Panc1 (cell line): ENCODE measurements around the gene SHF. TPM values are rescaled to one million over a fixed set of nuclear protein-coding genes. Genes with fewer than 3 reads are reported as not detected.
A peak's percentile ranks its signal among the peaks of the same experiment; 100 is the strongest.

Experiments used
- ATAC-seq: fragments of 200-7000 bp; cut with Tn5 transposase; 2 replicates; pipeline ENCODE4 v1.9.1; 2020; ENCODE audit warnings: mild to moderate bottlenecking, moderate library complexity
- BruUV-seq: library from RNA; stranded (reverse); fragments of 400-500 nt; replicated peaks from 2 replicates; lab custom pipeline; 2021; lab: Mats Ljungman, UMichigan
- CTCF ChIA-PET: fragments of 300-600 bp; sonication (Branson Sonifier 250); formaldehyde crosslinking; loops from one replicate; lab custom pipeline; 2022; ENCODE audit warnings: antibody characterized with exemption; lab: Charles Lee
- POLR2A ChIA-PET: fragments of 300-600 bp; sonication (Branson Sonifier 250); formaldehyde crosslinking; loops from one replicate; lab custom pipeline; 2022; ENCODE audit warnings: antibody characterized with exemption; lab: Charles Lee
- DNase-seq: peaks from one replicate; pipeline ENCODE4 v3.0.0-alpha.2; 2010; ENCODE audit warnings: low read depth, low spot score
- H3K27ac ChIP-seq: 2 replicates; pipeline ENCODE4 v1.5.1; 2011; ENCODE audit warnings: mild to moderate bottlenecking, low read length, inconsistent platforms
- H3K27me3 ChIP-seq: fragments of 200-500 bp; sonication (Bioruptor generic); 2 replicates; pipeline ENCODE4 v1.6.0; 2014; ENCODE audit warnings: low read length, inconsistent platforms; ENCODE audit not compliant: control insufficient read depth, insufficient read depth
- H3K36me3 ChIP-seq: fragments of 200-500 bp; sonication (Bioruptor generic); 2 replicates; pipeline ENCODE4 v1.5.1; 2014; ENCODE audit warnings: inconsistent platforms, mild to moderate bottlenecking, low read length, moderate library complexity; ENCODE audit not compliant: control insufficient read depth, insufficient read depth
- H3K4me1 ChIP-seq: 2 replicates; pipeline ENCODE4 v1.5.1; 2011; ENCODE audit warnings: inconsistent platforms, mild to moderate bottlenecking, low read length, moderate library complexity; ENCODE audit not compliant: control insufficient read depth, insufficient read depth
- H3K4me3 ChIP-seq, 2 experiments: 2 replicates each; pipeline ENCODE4 v1.5.1; 2011 to 2012; ENCODE audit warnings: low read depth in 2 of 2, low read length in 2 of 2, mild to moderate bottlenecking in 2 of 2, inconsistent platforms in 1 of 2, moderate library complexity in 1 of 2
- H3K9me3 ChIP-seq: fragments of 200-500 bp; sonication (Bioruptor generic); 2 replicates; pipeline ENCODE4 v1.5.1; 2014; ENCODE audit warnings: low read depth, mild to moderate bottlenecking, inconsistent platforms, low read length, moderate library complexity; ENCODE audit not compliant: control insufficient read depth, insufficient read depth
- CTCF ChIP-seq: fragments of 450-650 bp; IDR thresholded peaks from 2 replicates; pipeline ENCODE4 v1.5.1; 2017; ENCODE audit warnings: mild to moderate bottlenecking
- POLR2AphosphoS5 ChIP-seq: IDR thresholded peaks from 2 replicates; pipeline ENCODE4 v1.6.1; 2012; ENCODE audit warnings: mild to moderate bottlenecking, low read depth, low read length, moderate library complexity
- REST ChIP-seq, 2 experiments: IDR thresholded peaks; 2 replicates each; pipeline ENCODE4 v1.6.1; 2011 to 2012; ENCODE audit warnings: low read depth in 2 of 2, control low read depth in 1 of 2, low read length in 1 of 2, mild to moderate bottlenecking in 1 of 2, moderate library complexity in 1 of 2; ENCODE audit not compliant: insufficient read depth in 1 of 2
- SIN3A ChIP-seq: IDR thresholded peaks from 2 replicates; pipeline ENCODE4 v1.6.1; 2012; ENCODE audit warnings: low read depth, mild to moderate bottlenecking, low read length, moderate library complexity, borderline replicate concordance; ENCODE audit not compliant: insufficient read depth
- TCF7L2 ChIP-seq: IDR thresholded peaks from 2 replicates; pipeline ENCODE4 v1.6.1; 2011; ENCODE audit warnings: mild to moderate bottlenecking, low read depth, low read length, inconsistent platforms
- in situ Hi-C: cut with HindIII; loops from 2 replicates; pipeline ENCODE4 v1.10.0; 2016; ENCODE audit warnings: low sequenced_read_pairs, low pct_unique_long_range_greater_than_20kb
- intact Hi-C: fragments of 100-400 bp; cut with micrococcal nuclease; formaldehyde crosslinking; loops from one replicate; pipeline ENCODE4 v1.10.0; 2022; ENCODE audit not compliant: unreplicated experiment
- total RNA-seq: library from RNA; stranded (reverse); gene quantifications from one replicate; pipeline ENCODE4 v1.2.1, GENCODE V29; 2021; ENCODE audit not compliant: unreplicated experiment

SHF gene
- total RNA-seq, 1 experiment from 2014 or later, result 3.0 TPM

GRCh38 chr15:45117308-45118130 lies 70.2 kb downstream of the SHF start:
- H3K9me3 ChIP-seq, result no peaks in the 10 kb centered on the region
- peaks cover 15% of the 10 kb centered on the region; the same call in 1 of the 2 replicates for H3K27me3 ChIP-seq
- H3K27ac ChIP-seq, result no peak overlapping the region
- peak; percentile 35 for ATAC-seq
- H3K4me1 ChIP-seq, result peaks cover 9% of the 10 kb centered on the region
- no peak for TF ChIP-seq CTCF
- no peak for TF ChIP-seq TCF7L2
- no peak for TF ChIP-seq REST (IDR thresholded peaks at IDR 0.05; ENCODE audit: insufficient read depth in 1 of 2, low read depth in 2 of 2, low read length in 1 of 2)
- TF ChIP-seq SIN3A, result no peak
- TF ChIP-seq POLR2AphosphoS5, result no peak
- no peak for DNase-seq
- ChIA-PET POLR2A (no interaction called here), CTCF (interaction anchor here (0.6 to 1.6 kb wide), 14 partner anchors 9 to 162 kb away, joined by 3 to 9 read pairs (median 3); no protein-coding TSS in a partner anchor)
- no TSS peak for BruUV-seq
- no peaks in the 10 kb centered on the region for H3K36me3 ChIP-seq
- intact Hi-C loops, result no loop called here
- in situ Hi-C loops, result no loop called here
- no peak overlapping the region for H3K4me3 ChIP-seq

Other genes starting within 250 kb of the SHF start
- gene TERB2, start 231.3 kb downstream of the SHF start, total RNA-seq, result not detected
- 34.0 TPM for gene SORD, start 164.8 kb downstream of the SHF start, total RNA-seq
- gene DUOX2, start 73.8 kb downstream of the SHF start, total RNA-seq, result 0.08 TPM
- gene DUOXA2, start 73.6 kb downstream of the SHF start, total RNA-seq, result not detected
- gene DUOXA1, start 58.1 kb downstream of the SHF start, total RNA-seq, result not detected
- gene DUOX1, start 58.0 kb downstream of the SHF start, total RNA-seq, result 0.31 TPM
- 0.23 TPM for gene SLC28A2, start 64.3 kb upstream of the SHF start, total RNA-seq
- gene GATM, start 190.6 kb upstream of the SHF start, total RNA-seq, result 7.6 TPM